IMR-90 (cell line): ENCODE results near the gene GABPA. TPM values are rescaled to one million over a fixed set of nuclear protein-coding genes. Genes with fewer than 3 reads are reported as not detected.
A peak's percentile ranks its signal among the peaks of the same experiment; 100 is the strongest.

ENCODE experiments used
- ATAC-seq: fragments of 200-7000 bp; cut with Tn5 transposase; 2 replicates; pipeline ENCODE4 v1.9.1; 2020; ENCODE audit warnings: low read depth, mild to moderate bottlenecking, moderate library complexity
- BruUV-seq: library from RNA; stranded (reverse); fragments of 400-500 nt; replicated peaks from 2 replicates; lab custom pipeline; 2021; lab: Mats Ljungman, UMichigan
- CTCF ChIA-PET: fragments of 300-600 bp; formaldehyde crosslinking; extraction: SDS; loops from one replicate; lab custom pipeline; 2021; ENCODE audit warnings: antibody characterized with exemption; lab: Yijun Ruan, JAX
- POLR2A ChIA-PET: fragments of 300-600 bp; sonication (Branson Sonifier 250); formaldehyde crosslinking; loops from one replicate; lab custom pipeline; 2022; ENCODE audit warnings: antibody characterized with exemption; ENCODE audit not compliant: unreplicated experiment; lab: Charles Lee
- DNase-seq: peaks from one replicate; pipeline ENCODE4 v3.0.0; 2013
- H2AFZ ChIP-seq: replicated peaks from 2 replicates; pipeline ENCODE3; 2013; ENCODE audit warnings: low read length, mild to moderate bottlenecking; ENCODE audit not compliant: poor library complexity
- H2AK5ac ChIP-seq: 2 replicates; pipeline ENCODE4 v1.6.1; 2013; ENCODE audit warnings: low read depth, low read length, inconsistent platforms
- H2AK9ac ChIP-seq: replicated peaks from 2 replicates; pipeline ENCODE3; 2013; ENCODE audit warnings: mild to moderate bottlenecking, low read depth, low read length, moderate library complexity; ENCODE audit not compliant: poor library complexity
- H2BK120ac ChIP-seq: 2 replicates; pipeline ENCODE4 v1.6.1; 2013; ENCODE audit warnings: low read depth, low read length, inconsistent platforms
- H2BK15ac ChIP-seq: 3 replicates; pipeline ENCODE4 v1.6.1; 2013; ENCODE audit warnings: low read depth, low read length, inconsistent platforms
- H2BK20ac ChIP-seq: 2 replicates; pipeline ENCODE4 v1.6.1; 2013; ENCODE audit warnings: low read depth, mild to moderate bottlenecking, inconsistent platforms, low read length, moderate library complexity
- H2BK5ac ChIP-seq: 2 replicates; pipeline ENCODE4 v1.6.1; 2013; ENCODE audit warnings: mild to moderate bottlenecking, low read depth, low read length, inconsistent platforms; ENCODE audit not compliant: poor library complexity, severe bottlenecking
- H3K14ac ChIP-seq: replicated peaks from 2 replicates; pipeline ENCODE4 v1.6.1; 2013; ENCODE audit warnings: low read depth, low read length, inconsistent platforms
- H3K18ac ChIP-seq: 2 replicates; pipeline ENCODE4 v1.6.1; 2013; ENCODE audit warnings: low read depth, low read length, control low read depth
- H3K23ac ChIP-seq: 2 replicates; pipeline ENCODE4 v1.6.1; 2013; ENCODE audit warnings: low read depth, low read length, inconsistent platforms
- H3K27ac ChIP-seq: 2 replicates; pipeline ENCODE4 v1.5.1; 2013; ENCODE audit warnings: mild to moderate bottlenecking, control low read depth, low read length; ENCODE audit not compliant: insufficient read depth
- H3K27me3 ChIP-seq: 2 replicates; pipeline ENCODE4 v1.6.1; 2013; ENCODE audit warnings: low read length; ENCODE audit not compliant: control insufficient read depth, insufficient read depth
- H3K36me3 ChIP-seq: 2 replicates; pipeline ENCODE4 v1.6.1; 2013; ENCODE audit warnings: low read length, mixed read lengths; ENCODE audit not compliant: control insufficient read depth, insufficient read depth
- H3K4ac ChIP-seq: 2 replicates; pipeline ENCODE4 v1.6.1; 2013; ENCODE audit warnings: low read depth, low read length, inconsistent platforms
- H3K4me1 ChIP-seq: 2 replicates; pipeline ENCODE4 v1.6.1; 2013; ENCODE audit warnings: low read length, mixed read lengths; ENCODE audit not compliant: control insufficient read depth, insufficient read depth
- H3K4me2 ChIP-seq: 2 replicates; pipeline ENCODE4 v1.6.1; 2013; ENCODE audit warnings: low read depth, mild to moderate bottlenecking, control low read depth, low read length, moderate library complexity
- H3K4me3 ChIP-seq: 2 replicates; pipeline ENCODE4 v1.5.1; 2013; ENCODE audit warnings: low read depth, mild to moderate bottlenecking, control low read depth, low read length, moderate library complexity; ENCODE audit not compliant: insufficient read depth
- H3K56ac ChIP-seq: 2 replicates; pipeline ENCODE4 v1.6.1; 2013; ENCODE audit warnings: low read length, inconsistent platforms; ENCODE audit not compliant: insufficient read depth; ENCODE audit errors: extremely low read depth
- H3K79me1 ChIP-seq, 2 experiments: 2 replicates each; pipeline ENCODE4 v1.6.1; 2013; ENCODE audit warnings: low read length in 2 of 2, inconsistent platforms in 1 of 2, low read depth in 1 of 2
- H3K9ac ChIP-seq: 2 replicates; pipeline ENCODE4 v1.6.1; 2013; ENCODE audit warnings: low read depth, low read length, control low read depth
- H3K9me1 ChIP-seq: 2 replicates; pipeline ENCODE4 v1.6.1; 2013; ENCODE audit warnings: low read length, inconsistent platforms; ENCODE audit not compliant: insufficient read depth
- H3K9me3 ChIP-seq: 2 replicates; pipeline ENCODE4 v1.6.1; 2013; ENCODE audit warnings: low read length; ENCODE audit not compliant: control insufficient read depth, insufficient read depth
- H4K20me1 ChIP-seq: 2 replicates; pipeline ENCODE4 v1.6.1; 2013; ENCODE audit warnings: low read length, inconsistent platforms; ENCODE audit not compliant: insufficient read depth
- H4K5ac ChIP-seq: 2 replicates; pipeline ENCODE4 v1.6.1; 2013; ENCODE audit warnings: mild to moderate bottlenecking, low read depth, low read length, control low read depth
- H4K8ac ChIP-seq, 2 experiments: 2 replicates each; pipeline ENCODE4 v1.6.1; 2013; ENCODE audit warnings: low read depth in 2 of 2, low read length in 2 of 2, control low read depth in 1 of 2, inconsistent platforms in 1 of 2
- H4K91ac ChIP-seq: 2 replicates; pipeline ENCODE4 v1.6.1; 2013; ENCODE audit warnings: low read depth, low read length, inconsistent platforms; ENCODE audit not compliant: insufficient read depth
- BHLHE40 ChIP-seq: fragments of 150-350 bp; IDR thresholded peaks from 2 replicates; pipeline ENCODE4 v1.6.1; 2016; ENCODE audit warnings: mild to moderate bottlenecking, low read depth, low read length
- CEBPB ChIP-seq: IDR thresholded peaks from 2 replicates; pipeline ENCODE4 v1.6.1; 2012; ENCODE audit warnings: low read depth, low read length, improper control_type of control experiment
- CHD1 ChIP-seq: IDR thresholded peaks from 2 replicates; pipeline ENCODE4 v1.6.1; 2012; ENCODE audit warnings: low read depth, low read length, improper control_type of control experiment
- FOS ChIP-seq: fragments of 150-350 bp; IDR thresholded peaks from 2 replicates; pipeline ENCODE4 v1.6.1; 2016; ENCODE audit warnings: low read depth, low read length
- MAFK ChIP-seq: IDR thresholded peaks from 2 replicates; pipeline ENCODE4 v1.6.1; 2012; ENCODE audit warnings: low read depth, low read length, improper control_type of control experiment
- MAZ ChIP-seq: IDR thresholded peaks from 2 replicates; pipeline ENCODE4 v1.6.1; 2012; ENCODE audit warnings: low read depth, mild to moderate bottlenecking, low read length, improper control_type of control experiment, moderate library complexity, borderline replicate concordance
- MXI1 ChIP-seq: IDR thresholded peaks from 2 replicates; pipeline ENCODE4 v1.6.1; 2012; ENCODE audit warnings: low read depth, mild to moderate bottlenecking, low read length, moderate library complexity, borderline replicate concordance
- NFE2L2 ChIP-seq: fragments of 150-350 bp; IDR thresholded peaks from 2 replicates; pipeline ENCODE4 v1.6.1; 2016; ENCODE audit warnings: low read depth, mild to moderate bottlenecking, low read length
- POLR2A ChIP-seq: IDR thresholded peaks from 2 replicates; pipeline ENCODE4 v1.6.1; 2012; ENCODE audit warnings: mild to moderate bottlenecking, low read depth, low read length
- RAD21 ChIP-seq: IDR thresholded peaks from 2 replicates; pipeline ENCODE4 v1.6.1; 2012; ENCODE audit warnings: low read length, improper control_type of control experiment
- RCOR1 ChIP-seq: IDR thresholded peaks from 2 replicates; pipeline ENCODE4 v1.6.1; 2012; ENCODE audit warnings: mild to moderate bottlenecking, low read length, improper control_type of control experiment; ENCODE audit not compliant: insufficient replicate concordance
- RFX5 ChIP-seq: IDR thresholded peaks from 2 replicates; pipeline ENCODE4 v1.8.0; 2012; ENCODE audit warnings: low read depth, mild to moderate bottlenecking, low read length, moderate library complexity
- SMC3 ChIP-seq: fragments of 150-350 bp; IDR thresholded peaks from 2 replicates; pipeline ENCODE4 v1.6.1; 2016; ENCODE audit warnings: low read depth, mild to moderate bottlenecking, antibody characterized with exemption, low read length, moderate library complexity
- WGBS, 2 experiments: methylation state at CpG; one replicate each; pipeline versions ENCODE4 v1.1.5 to v1.1.7; 2013; ENCODE audit warnings: missing lambda C conversion rate in 2 of 2; ENCODE audit not compliant: insufficient read length in 1 of 2; ENCODE audit errors: extremely low coverage in 2 of 2; 5-methylcytosine and 5-hydroxymethylcytosine counted together
- dilution Hi-C: fragments of 300-500 bp; cut with HindIII; formaldehyde crosslinking; loops from one replicate; pipeline ENCODE4 v1.14.3; 2018; ENCODE audit warnings: low sequenced_read_pairs; ENCODE audit not compliant: unreplicated experiment
- in situ Hi-C: fragments of 300-500 bp; cut with MboI; formaldehyde crosslinking; loops from 3 replicates; pipeline ENCODE4 v1.14.3; 2019; ENCODE audit warnings: low sequenced_read_pairs, inconsistent platforms, mixed read lengths
- intact Hi-C: fragments of 100-400 bp; cut with micrococcal nuclease; formaldehyde crosslinking; loops from 2 replicates; pipeline ENCODE4 v1.10.0; 2022
- polyA plus RNA-seq, 3 experiments: library from polyadenylated mRNA; depleted of rRNA; stranded (reverse); fragments of >200 nt; gene quantifications; 2 replicates each; pipeline ENCODE4 v1.2.3, GENCODE V29; 2012; ENCODE audit warnings: low replicate concordance in 1 of 3
- total RNA-seq: library from RNA; depleted of rRNA; stranded (reverse); fragments of >200 nt; gene quantifications from 2 replicates; pipeline ENCODE4 v1.2.3, GENCODE V29; 2012
- TF ChIP-seq, protein P1 (sequence below): fragments of 150-350 bp; IDR thresholded peaks from 2 replicates; pipeline ENCODE4 v1.6.1; 2016; ENCODE audit warnings: low read depth, mild to moderate bottlenecking, low read length, moderate library complexity, borderline replicate concordance
- TF ChIP-seq, protein P2 (sequence below): fragments of 150-350 bp; IDR thresholded peaks from 2 replicates; pipeline ENCODE4 v1.6.1; 2017; ENCODE audit warnings: mild to moderate bottlenecking, antibody characterized with exemption, low read length, low read depth
- TF ChIP-seq, protein P3 (sequence below): conservative IDR thresholded peaks from 2 replicates; pipeline ENCODE4 v1.5.1; 2012; ENCODE audit warnings: mild to moderate bottlenecking, low read depth, low read length, improper control_type of control experiment

The GABPA gene
- total and polyA plus RNA-seq, 2 of the 4 experiments (the other 2 are of a cell fraction) = 9.0 to 17.0 TPM

DNA sequence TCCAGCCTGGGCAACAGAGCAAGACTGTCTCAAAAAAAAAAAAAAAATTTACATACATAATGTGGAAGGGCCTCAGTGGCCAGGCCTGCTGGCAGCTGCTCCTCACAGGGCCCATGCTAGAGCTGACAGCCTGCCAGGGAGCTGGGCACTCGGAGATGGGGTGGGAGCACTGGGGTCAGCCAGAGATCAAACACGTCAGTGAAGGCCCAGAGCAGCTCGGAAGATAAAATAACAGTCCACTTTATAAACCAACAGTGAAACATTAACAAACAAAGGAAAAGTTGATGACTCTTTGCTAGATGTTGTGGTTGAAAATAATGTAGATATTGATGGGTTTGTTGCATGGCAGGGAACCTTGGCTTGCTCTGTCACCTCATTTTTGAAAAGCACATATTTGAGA lies 42.8 kb upstream of the GABPA start:
- TF ChIP-seq MXI1 = no peak
- TF ChIP-seq BHLHE40 = no peak
- TF ChIP-seq CHD1 = no peak
- no peak for TF ChIP-seq SMC3
- TF ChIP-seq, protein P1, sequence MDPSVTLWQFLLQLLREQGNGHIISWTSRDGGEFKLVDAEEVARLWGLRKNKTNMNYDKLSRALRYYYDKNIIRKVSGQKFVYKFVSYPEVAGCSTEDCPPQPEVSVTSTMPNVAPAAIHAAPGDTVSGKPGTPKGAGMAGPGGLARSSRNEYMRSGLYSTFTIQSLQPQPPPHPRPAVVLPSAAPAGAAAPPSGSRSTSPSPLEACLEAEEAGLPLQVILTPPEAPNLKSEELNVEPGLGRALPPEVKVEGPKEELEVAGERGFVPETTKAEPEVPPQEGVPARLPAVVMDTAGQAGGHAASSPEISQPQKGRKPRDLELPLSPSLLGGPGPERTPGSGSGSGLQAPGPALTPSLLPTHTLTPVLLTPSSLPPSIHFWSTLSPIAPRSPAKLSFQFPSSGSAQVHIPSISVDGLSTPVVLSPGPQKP = no peak
- no peak for TF ChIP-seq FOS
- no peak for TF ChIP-seq RCOR1
- TF ChIP-seq MAFK = no peak
- TF ChIP-seq POLR2A = no peak
- no peak for TF ChIP-seq CEBPB
- TF ChIP-seq, protein P2, sequence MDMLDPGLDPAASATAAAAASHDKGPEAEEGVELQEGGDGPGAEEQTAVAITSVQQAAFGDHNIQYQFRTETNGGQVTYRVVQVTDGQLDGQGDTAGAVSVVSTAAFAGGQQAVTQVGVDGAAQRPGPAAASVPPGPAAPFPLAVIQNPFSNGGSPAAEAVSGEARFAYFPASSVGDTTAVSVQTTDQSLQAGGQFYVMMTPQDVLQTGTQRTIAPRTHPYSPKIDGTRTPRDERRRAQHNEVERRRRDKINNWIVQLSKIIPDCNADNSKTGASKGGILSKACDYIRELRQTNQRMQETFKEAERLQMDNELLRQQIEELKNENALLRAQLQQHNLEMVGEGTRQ = no peak
- no peak for TF ChIP-seq MAZ
- no peak for TF ChIP-seq RFX5
- no peak for TF ChIP-seq RAD21
- TF ChIP-seq, protein P3, sequence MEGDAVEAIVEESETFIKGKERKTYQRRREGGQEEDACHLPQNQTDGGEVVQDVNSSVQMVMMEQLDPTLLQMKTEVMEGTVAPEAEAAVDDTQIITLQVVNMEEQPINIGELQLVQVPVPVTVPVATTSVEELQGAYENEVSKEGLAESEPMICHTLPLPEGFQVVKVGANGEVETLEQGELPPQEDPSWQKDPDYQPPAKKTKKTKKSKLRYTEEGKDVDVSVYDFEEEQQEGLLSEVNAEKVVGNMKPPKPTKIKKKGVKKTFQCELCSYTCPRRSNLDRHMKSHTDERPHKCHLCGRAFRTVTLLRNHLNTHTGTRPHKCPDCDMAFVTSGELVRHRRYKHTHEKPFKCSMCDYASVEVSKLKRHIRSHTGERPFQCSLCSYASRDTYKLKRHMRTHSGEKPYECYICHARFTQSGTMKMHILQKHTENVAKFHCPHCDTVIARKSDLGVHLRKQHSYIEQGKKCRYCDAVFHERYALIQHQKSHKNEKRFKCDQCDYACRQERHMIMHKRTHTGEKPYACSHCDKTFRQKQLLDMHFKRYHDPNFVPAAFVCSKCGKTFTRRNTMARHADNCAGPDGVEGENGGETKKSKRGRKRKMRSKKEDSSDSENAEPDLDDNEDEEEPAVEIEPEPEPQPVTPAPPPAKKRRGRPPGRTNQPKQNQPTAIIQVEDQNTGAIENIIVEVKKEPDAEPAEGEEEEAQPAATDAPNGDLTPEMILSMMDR = no peak
- TF ChIP-seq NFE2L2 = no peak
- POLR2A ChIA-PET = no interaction called here
- no CpG with 5 or more reads among the region's 3 CpGs for WGBS, 2 experiments

More for the DNA sequence above, 42.8 kb upstream of the GABPA start:
- Histone ChIP-seq H3K79me1 (no peaks in the 10 kb centered on the region), H3K4ac (no peak overlapping the region), H3K27ac (no peak overlapping the region), H3K56ac (no peak overlapping the region), H4K20me1 (no peaks in the 10 kb centered on the region), H2AK5ac (no peak overlapping the region), H4K8ac (no peak overlapping the region; a peak in 1 of 4 replicates), H3K9me1 (no peaks in the 10 kb centered on the region), H2AFZ (no peak overlapping the region), H3K14ac (no peak overlapping the region), H2BK120ac (no peak overlapping the region), H2AK9ac (no peak overlapping the region), H3K36me3 (no peaks in the 10 kb centered on the region), H3K4me1 (peaks cover 2% of the 10 kb centered on the region; the same call in 1 of the 2 replicates), H3K4me2 (no peak overlapping the region), H4K91ac (no peak overlapping the region), H2BK15ac (no peak overlapping the region), H3K9ac (no peak overlapping the region), H3K9me3 (no peaks in the 10 kb centered on the region), H3K4me3 (no peak overlapping the region), H2BK20ac (no peak overlapping the region), H4K5ac (no peak overlapping the region), H3K18ac (no peak overlapping the region), H2BK5ac (no peak overlapping the region), H3K23ac (no peak overlapping the region), H3K27me3 (no peaks in the 10 kb centered on the region)
- intact Hi-C loops = no loop called here
- dilution Hi-C loops = no loop called here
- CTCF ChIA-PET = no interaction called here
- no TSS peak for BruUV-seq
- in situ Hi-C loops = no loop called here
- ATAC-seq (peak; percentile 82), DNase-seq (peak; percentile 29)
